Calu3 (cell line): ENCODE data around the gene COMTD1. TPM values are rescaled to one million over a fixed set of nuclear protein-coding genes. Genes with fewer than 3 reads are reported as not detected.
A peak's percentile ranks its signal among the peaks of the same experiment; 100 is the strongest.

Experiments
- BruUV-seq: library from RNA; stranded (reverse); fragments of 400-500 nt; replicated peaks from 2 replicates; lab custom pipeline; 2021; lab: Mats Ljungman, UMichigan
- CTCF ChIA-PET: fragments of 300-600 bp; sonication (Branson Sonifier 250); formaldehyde crosslinking; loops from one replicate; lab custom pipeline; 2022; ENCODE audit warnings: antibody characterized with exemption; lab: Charles Lee
- DNase-seq: peaks from one replicate; pipeline ENCODE4 v3.0.0; 2022
- H3K27ac Mint-ChIP-seq: one replicate; pipeline ENCODE4 v1.8.0; 2022; ENCODE audit warnings: mixed read lengths; ENCODE audit not compliant: unreplicated experiment
- H3K27me3 Mint-ChIP-seq: one replicate; pipeline ENCODE4 v1.8.0; 2022; ENCODE audit warnings: mixed read lengths; ENCODE audit not compliant: unreplicated experiment
- H3K36me3 Mint-ChIP-seq: one replicate; pipeline ENCODE4 v1.8.0; 2022; ENCODE audit warnings: mild to moderate bottlenecking, moderate library complexity, mixed read lengths; ENCODE audit not compliant: insufficient read depth, unreplicated experiment
- H3K4me1 Mint-ChIP-seq: one replicate; pipeline ENCODE4 v1.8.0; 2022; ENCODE audit warnings: mild to moderate bottlenecking, low read depth, mixed read lengths; ENCODE audit not compliant: unreplicated experiment
- H3K4me3 Mint-ChIP-seq: one replicate; pipeline ENCODE4 v1.8.0; 2022; ENCODE audit warnings: mild to moderate bottlenecking, low read depth, moderate library complexity, mixed read lengths; ENCODE audit not compliant: unreplicated experiment
- H3K9me3 Mint-ChIP-seq: one replicate; pipeline ENCODE4 v1.8.0; 2022; ENCODE audit warnings: low read depth, mixed read lengths; ENCODE audit not compliant: unreplicated experiment
- intact Hi-C: fragments of 100-400 bp; cut with micrococcal nuclease; formaldehyde crosslinking; loops from one replicate; pipeline ENCODE4 v1.10.0; 2022; ENCODE audit not compliant: unreplicated experiment
- total RNA-seq: library from RNA; stranded (reverse); gene quantifications from 2 replicates; pipeline ENCODE4 v1.2.3, GENCODE V29; 2022
- TF ChIP-seq, protein P1 (sequence below): fragments of 200-600 bp; IDR thresholded peaks from one replicate; pipeline ENCODE4 v1.8.0; 2022; ENCODE audit warnings: antibody characterized with exemption; ENCODE audit not compliant: unreplicated experiment

COMTD1 gene
- total RNA-seq, 1 experiment from 2014 or later, result 52.4 TPM

DNA sequence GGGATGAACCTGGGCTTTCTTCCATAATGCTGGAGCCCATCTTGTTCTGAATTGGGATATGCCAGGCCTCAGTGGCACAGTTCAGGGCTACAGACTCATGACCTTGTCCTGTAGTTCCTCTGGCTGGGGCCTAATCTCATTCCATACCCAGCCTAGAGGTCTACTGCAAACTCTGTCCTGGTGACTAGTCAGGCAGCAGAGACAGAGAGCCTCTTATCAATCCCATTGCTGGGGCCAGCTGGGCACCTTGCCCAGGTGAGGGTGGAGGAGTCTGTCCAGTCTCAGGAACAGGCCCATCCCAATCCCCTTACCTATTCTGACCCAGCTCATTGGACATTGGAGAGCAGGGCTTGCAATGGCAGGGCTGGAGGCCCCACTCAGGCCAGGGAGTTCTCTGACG lies 28.0 kb upstream of the COMTD1 start:
- peak; percentile 52 for DNase-seq
- BruUV-seq, result no TSS peak
- Mint-ChIP-seq H3K4me3 (no peak overlapping the region), H3K27me3 (no peaks in the 10 kb centered on the region), H3K9me3 (no peaks in the 10 kb centered on the region), H3K36me3 (peaks cover 10% of the 10 kb centered on the region), H3K27ac (peak overlapping the region; percentile 80), H3K4me1 (peaks cover 34% of the 10 kb centered on the region)
- CTCF ChIA-PET, result interaction anchor here (1.5 to 2.0 kb wide), 2 partner anchors 13 to 18 kb away, joined by 3 to 5 read pairs; no protein-coding TSS in a partner anchor
- intact Hi-C loops, result loop anchor here (1.0 to 10.0 kb wide), 3 partner anchors 41 to 771 kb away; partner anchors contain the start of gene ZNF503
- TF ChIP-seq, protein P1, sequence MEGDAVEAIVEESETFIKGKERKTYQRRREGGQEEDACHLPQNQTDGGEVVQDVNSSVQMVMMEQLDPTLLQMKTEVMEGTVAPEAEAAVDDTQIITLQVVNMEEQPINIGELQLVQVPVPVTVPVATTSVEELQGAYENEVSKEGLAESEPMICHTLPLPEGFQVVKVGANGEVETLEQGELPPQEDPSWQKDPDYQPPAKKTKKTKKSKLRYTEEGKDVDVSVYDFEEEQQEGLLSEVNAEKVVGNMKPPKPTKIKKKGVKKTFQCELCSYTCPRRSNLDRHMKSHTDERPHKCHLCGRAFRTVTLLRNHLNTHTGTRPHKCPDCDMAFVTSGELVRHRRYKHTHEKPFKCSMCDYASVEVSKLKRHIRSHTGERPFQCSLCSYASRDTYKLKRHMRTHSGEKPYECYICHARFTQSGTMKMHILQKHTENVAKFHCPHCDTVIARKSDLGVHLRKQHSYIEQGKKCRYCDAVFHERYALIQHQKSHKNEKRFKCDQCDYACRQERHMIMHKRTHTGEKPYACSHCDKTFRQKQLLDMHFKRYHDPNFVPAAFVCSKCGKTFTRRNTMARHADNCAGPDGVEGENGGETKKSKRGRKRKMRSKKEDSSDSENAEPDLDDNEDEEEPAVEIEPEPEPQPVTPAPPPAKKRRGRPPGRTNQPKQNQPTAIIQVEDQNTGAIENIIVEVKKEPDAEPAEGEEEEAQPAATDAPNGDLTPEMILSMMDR, result no peak

DNA sequence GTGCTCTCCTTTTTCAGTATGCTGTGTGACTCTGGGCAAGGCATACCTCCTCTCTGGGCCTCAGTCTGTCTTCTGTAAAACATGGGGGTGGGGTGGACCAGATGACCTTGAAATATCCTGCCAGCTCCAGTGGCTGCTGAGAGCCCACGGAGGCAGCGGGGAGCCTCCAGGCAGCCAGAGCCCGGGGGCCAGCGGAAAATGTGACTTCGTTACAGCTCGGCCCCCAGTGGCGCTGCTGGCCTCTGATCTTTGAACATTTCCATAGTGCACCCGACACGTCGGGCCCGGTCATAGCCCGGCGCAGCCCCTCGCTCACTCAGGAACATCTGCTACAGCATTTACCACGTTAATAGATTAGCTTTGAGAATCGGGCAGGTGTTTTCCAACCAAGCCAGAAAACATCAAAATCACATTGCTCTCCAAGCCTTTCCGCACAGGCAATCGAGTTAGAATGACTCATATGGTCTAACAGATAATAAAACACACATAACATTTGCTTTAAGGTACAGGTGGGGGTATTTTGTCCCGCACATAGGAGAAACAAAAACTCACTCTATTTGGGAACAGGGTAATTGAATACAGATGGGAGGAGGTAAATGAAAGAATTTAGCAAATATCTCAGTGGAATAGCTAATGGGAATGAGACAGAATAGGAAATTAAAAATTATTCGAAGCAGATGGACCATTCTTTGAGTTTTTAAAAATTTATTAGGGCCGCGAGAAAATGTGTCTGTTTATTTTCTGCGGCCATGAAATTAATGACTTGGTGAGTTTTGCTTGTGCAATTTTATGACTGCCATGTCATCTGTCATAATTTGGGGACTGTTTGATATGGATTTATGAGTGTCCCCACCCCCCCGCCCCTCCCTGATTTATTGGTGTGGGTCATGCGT lies 26.3 kb upstream of the COMTD1 start:
- BruUV-seq, result no TSS peak
- H3K27ac Mint-ChIP-seq, result peak overlapping the region; percentile 80
- DNase-seq, result no peak
- peaks cover 10% of the 10 kb centered on the region for H3K36me3 Mint-ChIP-seq
- no peaks in the 10 kb centered on the region for H3K9me3 Mint-ChIP-seq
- no peaks in the 10 kb centered on the region for H3K27me3 Mint-ChIP-seq
- peaks cover 34% of the 10 kb centered on the region for H3K4me1 Mint-ChIP-seq
- H3K4me3 Mint-ChIP-seq, result peak overlapping the region; percentile 60
- CTCF ChIA-PET, result interaction anchor here (1.2 to 2.0 kb wide), 3 partner anchors 11 to 26 kb away, joined by 3 to 5 read pairs (median 3); partner anchors contain the start of gene COMTD1
- intact Hi-C loops, result loop anchor here (5.0 to 10.0 kb wide), 2 partner anchors 140 to 773 kb away; partner anchors contain the start of gene ZNF503
- TF ChIP-seq, protein P1, result no peak

DNA sequence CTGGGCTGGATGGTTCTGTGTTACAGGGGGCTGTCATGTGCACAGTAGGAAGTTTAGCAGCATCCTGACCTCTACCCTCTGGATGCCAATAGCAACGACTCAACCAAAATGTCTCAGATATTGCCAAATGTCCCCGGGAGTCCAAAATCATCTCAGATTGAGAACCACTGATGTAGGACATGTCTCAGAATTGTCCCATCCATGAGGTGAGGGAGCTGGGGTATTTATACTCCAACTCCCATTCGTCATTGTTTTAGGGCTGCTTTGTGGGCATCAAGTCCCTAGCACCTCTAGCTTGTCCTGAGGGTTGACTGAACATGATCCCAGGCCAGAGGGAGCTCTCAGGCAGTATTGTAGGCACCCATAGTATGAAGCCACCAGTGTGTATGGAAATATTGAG lies 25.2 kb upstream of the COMTD1 start:
- H3K27ac Mint-ChIP-seq, result no peak overlapping the region
- peaks cover 10% of the 10 kb centered on the region for H3K36me3 Mint-ChIP-seq
- intact Hi-C loops, result loop anchor here (5.0 to 10.0 kb wide), 2 partner anchors 141 to 774 kb away; partner anchors contain the start of gene ZNF503
- no peaks in the 10 kb centered on the region for H3K9me3 Mint-ChIP-seq
- BruUV-seq, result no TSS peak
- CTCF ChIA-PET, result no interaction called here
- H3K4me3 Mint-ChIP-seq, result no peak overlapping the region
- H3K4me1 Mint-ChIP-seq, result peaks cover 34% of the 10 kb centered on the region
- no peaks in the 10 kb centered on the region for H3K27me3 Mint-ChIP-seq
- TF ChIP-seq, protein P1, result no peak
- DNase-seq, result no peak

DNA sequence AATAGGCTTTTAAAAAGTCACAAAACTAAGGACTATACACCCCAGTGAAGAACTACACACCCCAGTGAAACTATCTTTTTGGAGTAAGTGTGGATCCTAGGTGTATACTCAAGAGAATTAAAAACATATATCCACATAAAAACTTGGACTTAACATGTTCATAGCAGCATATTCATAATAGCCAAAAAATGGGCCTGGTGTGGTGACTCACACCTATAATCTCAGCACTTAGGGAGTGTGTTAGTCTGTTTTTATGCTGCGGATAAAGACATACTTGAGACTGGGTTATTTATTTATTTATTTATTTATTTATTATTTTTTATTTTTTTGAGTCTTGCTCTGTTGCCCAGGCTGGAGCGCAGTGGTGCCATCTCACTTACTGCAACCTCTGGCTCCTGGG lies 19.0 kb upstream of the COMTD1 start:
- DNase-seq, result no peak
- H3K36me3 Mint-ChIP-seq, result peaks cover 9% of the 10 kb centered on the region
- peaks cover 18% of the 10 kb centered on the region for H3K4me1 Mint-ChIP-seq
- intact Hi-C loops, result no loop called here
- H3K27ac Mint-ChIP-seq, result no peak overlapping the region
- H3K4me3 Mint-ChIP-seq, result no peak overlapping the region
- H3K27me3 Mint-ChIP-seq, result no peaks in the 10 kb centered on the region
- CTCF ChIA-PET, result no interaction called here
- H3K9me3 Mint-ChIP-seq, result peaks cover 10% of the 10 kb centered on the region
- TF ChIP-seq, protein P1, result no peak
- no TSS peak for BruUV-seq
